Cardiac fibroblast (primary cell): ENCODE results near the gene MAP1A.

ENCODE experiments used
- DNase-seq, 2 donors: peaks; one replicate each; pipeline versions ENCODE4 v3.0.0 to v3.0.0-alpha.2; 2010; ENCODE audit warnings: low read depth in 2 of 2
- H3K4me3 ChIP-seq, 2 donors: replicated peaks in 1 of 2; 1 replicate in 1 of 2; 2 replicates in 1 of 2; pipeline ENCODE4 v1.5.1; 2011; ENCODE audit warnings: low read depth in 2 of 2, low read length in 2 of 2, mild to moderate bottlenecking in 2 of 2, moderate library complexity in 1 of 2
- TF ChIP-seq, protein P1 (sequence below): IDR thresholded peaks from one replicate; pipeline ENCODE4 v1.5.1; 2011; ENCODE audit warnings: low read depth, mild to moderate bottlenecking, low read length, inconsistent platforms

Gene MAP1A

GRCh38 chr15:43498990-43499389 lies 18.4 kb upstream of the MAP1A start:
- DNase-seq: no peak
- TF ChIP-seq, protein P1, sequence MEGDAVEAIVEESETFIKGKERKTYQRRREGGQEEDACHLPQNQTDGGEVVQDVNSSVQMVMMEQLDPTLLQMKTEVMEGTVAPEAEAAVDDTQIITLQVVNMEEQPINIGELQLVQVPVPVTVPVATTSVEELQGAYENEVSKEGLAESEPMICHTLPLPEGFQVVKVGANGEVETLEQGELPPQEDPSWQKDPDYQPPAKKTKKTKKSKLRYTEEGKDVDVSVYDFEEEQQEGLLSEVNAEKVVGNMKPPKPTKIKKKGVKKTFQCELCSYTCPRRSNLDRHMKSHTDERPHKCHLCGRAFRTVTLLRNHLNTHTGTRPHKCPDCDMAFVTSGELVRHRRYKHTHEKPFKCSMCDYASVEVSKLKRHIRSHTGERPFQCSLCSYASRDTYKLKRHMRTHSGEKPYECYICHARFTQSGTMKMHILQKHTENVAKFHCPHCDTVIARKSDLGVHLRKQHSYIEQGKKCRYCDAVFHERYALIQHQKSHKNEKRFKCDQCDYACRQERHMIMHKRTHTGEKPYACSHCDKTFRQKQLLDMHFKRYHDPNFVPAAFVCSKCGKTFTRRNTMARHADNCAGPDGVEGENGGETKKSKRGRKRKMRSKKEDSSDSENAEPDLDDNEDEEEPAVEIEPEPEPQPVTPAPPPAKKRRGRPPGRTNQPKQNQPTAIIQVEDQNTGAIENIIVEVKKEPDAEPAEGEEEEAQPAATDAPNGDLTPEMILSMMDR: no peak
- H3K4me3 ChIP-seq: no peak overlapping the region

DNA sequence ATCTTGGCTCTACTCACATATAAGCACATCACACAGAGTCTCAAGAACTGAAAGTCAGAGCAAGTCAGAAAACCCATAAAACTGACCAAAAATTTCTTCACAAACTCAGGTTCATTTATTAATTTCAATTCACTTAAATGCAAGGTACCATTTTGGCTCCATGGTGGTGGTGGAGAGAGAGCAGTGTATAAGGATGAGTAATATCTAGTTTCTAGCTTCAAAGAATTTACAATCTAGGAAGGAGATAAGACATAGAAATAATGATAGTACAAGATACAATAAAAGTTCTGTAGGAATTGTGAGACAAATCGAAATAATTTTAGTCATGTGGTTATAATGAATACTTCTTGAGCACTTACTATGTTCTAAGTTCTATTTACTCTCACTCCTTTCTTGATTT lies 17.8 kb upstream of the MAP1A start:
- TF ChIP-seq, protein P1: no peak
- no peak for DNase-seq
- H3K4me3 ChIP-seq: no peak overlapping the region

GRCh38 chr15:43505738-43506137 lies 11.7 kb upstream of the MAP1A start:
- TF ChIP-seq, protein P1: no peak
- DNase-seq: peak; percentile 56 to 60

DNA sequence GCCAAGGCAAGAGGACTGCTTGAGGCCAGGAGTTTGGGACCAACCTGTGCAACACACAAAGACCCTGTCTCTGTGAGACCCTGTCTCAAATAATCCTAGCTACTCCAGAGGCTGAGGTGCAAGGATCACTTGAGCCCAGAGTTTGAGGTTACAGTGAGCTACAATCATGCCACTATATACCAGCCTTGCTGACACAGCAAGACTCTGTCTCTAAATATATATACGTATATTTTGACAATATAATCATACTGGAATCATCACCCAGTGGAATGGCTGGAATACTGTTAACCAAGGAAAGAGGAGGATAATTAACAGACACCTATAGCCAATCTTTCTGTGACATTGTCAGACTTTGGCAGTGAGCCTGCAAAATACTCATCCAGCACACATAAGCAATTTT lies 9.0 kb upstream of the MAP1A start:
- no peak for DNase-seq
- TF ChIP-seq, protein P1: no peak
- H3K4me3 ChIP-seq: no peak overlapping the region

More at GRCh38 chr15:43505738-43506137, 11.7 kb upstream of the MAP1A start:
- no peak overlapping the region for H3K4me3 ChIP-seq

DNA sequence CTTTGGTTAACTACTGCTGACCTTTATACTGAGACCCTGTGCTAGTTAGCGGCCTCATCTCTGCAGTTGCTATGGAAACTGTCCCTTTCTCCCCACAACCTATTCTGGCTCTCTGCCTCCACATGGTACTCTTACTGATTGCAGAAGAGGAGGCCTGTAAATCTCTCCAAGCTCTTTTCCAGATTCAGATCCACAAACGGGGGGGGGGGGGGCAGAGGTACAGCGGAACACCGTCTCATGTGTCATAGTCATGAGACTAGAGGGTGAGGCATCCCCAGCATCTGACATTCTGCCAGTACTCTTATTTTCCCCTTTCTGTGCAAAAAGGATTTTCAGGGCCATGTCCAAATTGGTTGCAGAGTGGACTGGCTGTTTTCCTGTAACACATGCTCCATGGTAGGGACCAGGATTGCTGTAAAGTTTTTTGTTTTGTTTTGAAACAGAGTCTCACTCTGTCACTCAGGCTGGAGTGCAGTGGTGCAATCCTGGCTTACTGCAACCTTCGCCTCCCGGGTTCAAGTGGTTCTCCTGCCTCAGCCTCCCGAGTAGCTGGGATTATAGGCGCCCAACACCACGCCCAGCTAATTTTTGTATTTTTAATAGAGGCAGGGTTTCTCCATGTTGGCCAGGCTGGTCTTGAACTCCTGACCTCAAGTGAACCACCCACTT lies 8.3 kb upstream of the MAP1A start:
- peak; percentile 60 to 67 for DNase-seq
- TF ChIP-seq, protein P1: no peak
- no peak overlapping the region for H3K4me3 ChIP-seq

DNA sequence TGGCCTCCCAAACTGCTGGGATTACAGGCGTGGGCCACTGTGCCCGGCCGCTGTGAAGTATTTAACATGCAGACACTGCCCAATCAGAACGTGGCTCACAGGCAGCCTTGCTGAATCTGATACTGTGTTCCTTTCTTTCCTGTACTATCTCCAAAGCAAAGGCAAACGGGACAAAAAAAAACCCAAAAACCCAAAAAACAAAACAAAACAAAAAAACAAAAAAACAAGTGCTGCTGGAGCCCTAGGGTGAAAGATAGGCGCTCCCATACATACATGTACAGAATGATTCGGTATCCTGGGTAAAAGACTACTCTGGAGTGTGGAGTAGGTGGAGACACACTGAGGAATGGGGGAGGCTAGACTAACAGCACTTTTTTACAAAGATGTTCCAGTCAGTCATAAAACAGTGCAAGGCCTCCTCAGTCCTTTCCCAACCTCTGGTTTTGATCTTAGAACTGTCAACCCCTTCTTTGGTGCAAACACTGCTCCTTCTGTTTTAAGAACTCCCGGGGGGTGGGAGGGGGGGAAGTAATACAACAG lies 7.7 kb upstream of the MAP1A start:
- H3K4me3 ChIP-seq: peak overlapping the region; percentile 46 to 63
- TF ChIP-seq, protein P1: no peak
- peak; percentile 37 to 52 for DNase-seq
